Thyroid gland (tissue), 4 donors: ENCODE results near the gene NOSIP.
A peak's percentile ranks its signal among the peaks of the same experiment; 100 is the strongest.

Experiments
- CTCF ChIP-seq, 6 experiments: fragments of 200-600 bp in 3 of 6; fragments of 450-650 bp in 3 of 6; sonication (generic) in 3 of 6; IDR thresholded peaks; one replicate each; pipeline ENCODE4 v1.5.1; 2016 to 2019; ENCODE audit warnings: antibody characterized with exemption in 6 of 6, mild to moderate bottlenecking in 2 of 6, inconsistent platforms in 1 of 6, moderate library complexity in 1 of 6
- POLR2A ChIP-seq, 2 donors: fragments of 450-650 bp; IDR thresholded peaks; one replicate each; pipeline ENCODE4 v1.6.1; 2017; ENCODE audit warnings: antibody characterized with exemption in 2 of 2, mild to moderate bottlenecking in 2 of 2, moderate library complexity in 1 of 2

- TF ChIP-seq CTCF (IDR thresholded peaks at IDR 0.05) (peak in 2 of 6 experiments; percentile 9 to 28), POLR2A (IDR thresholded peaks at IDR 0.05) (no peak)
These were observed 46.5 kb downstream of the NOSIP start for GRCh38 chr19:49533551-49534488.
